ENCODE results near the gene STUM.

The STUM gene

GRCh38 chr1:226644541-226645176 lies 96.1 kb downstream of the STUM start:
- TF ChIP-seq CTCF (IDR thresholded peaks at IDR 0.05; ENCODE audit: insufficient read depth, missing control alignments) = no peak
- DNase-seq (ENCODE audit: insufficient read length, low spot score) = no peak
- FAIRE-seq = no peak

- no peak for TF ChIP-seq CTCF (IDR thresholded peaks at IDR 0.05; ENCODE audit: insufficient read depth, missing control alignments)
- DNase-seq (ENCODE audit: insufficient read length, low spot score) = no peak
- no peak for FAIRE-seq
Observed at GRCh38 chr1:226645279-226645976, 96.9 kb downstream of the STUM start.

- TF ChIP-seq CTCF (IDR thresholded peaks at IDR 0.05; ENCODE audit: insufficient read depth, missing control alignments) = no peak
- DNase-seq (ENCODE audit: insufficient read length, low spot score) (peak; percentile 93), FAIRE-seq (peak; percentile 67)
Observed at GRCh38 chr1:226646026-226646869, 97.7 kb downstream of the STUM start.

DNA sequence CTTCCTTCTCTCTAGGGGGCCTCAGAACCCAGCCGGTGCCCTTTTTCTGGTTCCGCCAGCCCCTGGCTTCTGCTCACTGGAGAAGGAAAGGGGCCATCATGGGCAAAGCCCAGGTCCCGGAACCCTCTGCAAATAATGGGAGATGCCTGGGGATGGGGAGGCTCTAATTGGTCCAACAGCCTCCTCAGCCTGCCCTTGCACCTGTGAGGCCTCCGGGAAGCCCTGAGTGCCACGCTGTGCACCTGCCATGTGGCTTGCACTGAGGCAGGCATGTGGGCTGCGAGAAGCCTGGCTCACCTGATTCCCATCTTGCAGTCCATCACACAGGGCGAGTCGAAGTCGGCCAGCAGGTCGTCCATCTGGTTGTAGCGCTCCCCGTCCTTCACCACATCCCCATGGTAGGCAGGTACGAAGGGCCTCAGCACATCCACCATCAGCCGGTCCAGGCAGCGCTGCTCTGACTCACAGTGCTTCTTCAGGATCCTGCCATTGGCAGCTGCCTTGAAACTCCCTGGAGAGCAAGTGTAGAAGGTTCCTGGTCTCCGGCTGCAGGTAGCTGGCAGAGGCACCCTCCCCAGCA lies 98.4 kb downstream of the STUM start:
- no peak for TF ChIP-seq CTCF (IDR thresholded peaks at IDR 0.05; ENCODE audit: insufficient read depth, missing control alignments)
- no peak for FAIRE-seq
- DNase-seq (ENCODE audit: insufficient read length, low spot score) = no peak

GRCh38 chr1:226647719-226648118 lies 99.2 kb downstream of the STUM start:
- FAIRE-seq (no peak), DNase-seq (ENCODE audit: insufficient read length, low spot score) (no peak)
- no peak for TF ChIP-seq CTCF (IDR thresholded peaks at IDR 0.05; ENCODE audit: insufficient read depth, missing control alignments)

DNA sequence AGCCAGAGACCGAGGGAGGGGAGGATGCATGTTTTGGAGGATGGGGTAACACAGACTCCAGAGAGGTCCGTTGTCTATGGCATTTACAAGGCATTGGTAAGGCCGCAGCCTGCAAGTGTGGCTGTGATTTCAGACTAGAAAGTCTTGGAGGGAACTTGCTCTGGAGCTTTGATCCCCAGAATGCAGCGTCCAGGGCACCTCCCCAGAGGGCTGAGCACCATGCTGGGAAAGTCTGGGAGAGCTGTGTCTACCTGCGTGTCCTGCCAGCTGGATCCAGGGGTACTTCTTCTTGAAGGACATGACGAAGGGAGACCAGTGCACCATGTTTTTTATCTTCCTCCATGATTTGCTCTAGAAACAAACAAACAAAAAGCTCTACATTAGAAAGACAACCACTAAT lies 99.9 kb downstream of the STUM start:
- no peak for DNase-seq (ENCODE audit: insufficient read length, low spot score)
- FAIRE-seq = no peak
- TF ChIP-seq CTCF (IDR thresholded peaks at IDR 0.05; ENCODE audit: insufficient read depth, missing control alignments) = no peak
